ENCODE results near the gene BCAP29.

Gene BCAP29

DNA sequence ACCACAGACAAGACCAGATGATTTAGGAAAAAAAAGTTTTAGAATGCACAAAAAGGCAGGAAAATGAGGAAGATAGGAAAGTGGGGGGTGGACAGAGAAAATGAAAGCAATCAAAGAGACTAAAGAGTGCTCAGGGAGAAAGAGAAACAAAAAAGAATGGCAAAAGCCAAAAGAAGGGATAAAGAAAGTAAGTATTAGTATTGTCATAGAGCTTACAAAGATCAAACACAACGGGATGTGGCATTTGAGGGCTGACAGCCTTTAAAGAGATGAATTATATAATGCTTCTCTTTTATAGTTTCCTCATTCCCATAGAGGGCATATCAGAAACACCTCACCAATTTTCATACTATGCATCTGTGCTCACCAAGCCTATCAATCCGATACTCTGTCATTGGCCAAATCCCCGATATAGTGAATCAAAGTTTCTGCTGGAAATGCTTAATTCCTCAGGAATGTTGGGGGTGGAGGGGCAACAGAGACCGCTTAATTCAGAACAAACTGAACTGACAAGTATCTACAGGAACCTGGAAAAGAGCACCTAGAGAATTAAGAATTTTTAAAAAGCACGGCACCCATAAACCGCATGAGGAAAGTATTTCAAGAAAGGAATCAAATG, 19.0 kb upstream of the BCAP29 start:
- Histone ChIP-seq H3K4me2 (ENCODE audit: low read depth, low read length, poor library complexity, severe bottlenecking) (peak overlapping the region; percentile 33), H3K9ac (ENCODE audit: low read length) (no peak overlapping the region), H3K9me2 (replicated peaks; ENCODE audit: insufficient read depth, low read length) (no peaks in the 10 kb centered on the region), H3K27me3 (ENCODE audit: low read length) (no peaks in the 10 kb centered on the region), H3K27ac (ENCODE audit: low read depth, low read length) (no peak overlapping the region), H2AFZ (ENCODE audit: low read depth, low read length, severe bottlenecking) (no peak overlapping the region), H4K20me1 (ENCODE audit: low read depth, low read length) (no peaks in the 10 kb centered on the region), H3K79me2 (ENCODE audit: insufficient read depth, low read length) (peaks cover 43% of the 10 kb centered on the region), H3K9me3 (ENCODE audit: insufficient read depth, low read length) (no peaks in the 10 kb centered on the region), H3F3A (ENCODE audit: insufficient read depth) (no peaks in the 10 kb centered on the region), H3K4me3 (ENCODE audit: insufficient read depth, low read length, poor library complexity, severe bottlenecking) (no peak overlapping the region), H3K36me3 (ENCODE audit: low read length) (peaks cover 6% of the 10 kb centered on the region; the same call in 1 of the 2 replicates)
- no peak for TF ChIP-seq EZH2phosphoT487 (conservative IDR thresholded peaks at IDR 0.05; ENCODE audit: low read length)
- TF ChIP-seq, protein P1, sequence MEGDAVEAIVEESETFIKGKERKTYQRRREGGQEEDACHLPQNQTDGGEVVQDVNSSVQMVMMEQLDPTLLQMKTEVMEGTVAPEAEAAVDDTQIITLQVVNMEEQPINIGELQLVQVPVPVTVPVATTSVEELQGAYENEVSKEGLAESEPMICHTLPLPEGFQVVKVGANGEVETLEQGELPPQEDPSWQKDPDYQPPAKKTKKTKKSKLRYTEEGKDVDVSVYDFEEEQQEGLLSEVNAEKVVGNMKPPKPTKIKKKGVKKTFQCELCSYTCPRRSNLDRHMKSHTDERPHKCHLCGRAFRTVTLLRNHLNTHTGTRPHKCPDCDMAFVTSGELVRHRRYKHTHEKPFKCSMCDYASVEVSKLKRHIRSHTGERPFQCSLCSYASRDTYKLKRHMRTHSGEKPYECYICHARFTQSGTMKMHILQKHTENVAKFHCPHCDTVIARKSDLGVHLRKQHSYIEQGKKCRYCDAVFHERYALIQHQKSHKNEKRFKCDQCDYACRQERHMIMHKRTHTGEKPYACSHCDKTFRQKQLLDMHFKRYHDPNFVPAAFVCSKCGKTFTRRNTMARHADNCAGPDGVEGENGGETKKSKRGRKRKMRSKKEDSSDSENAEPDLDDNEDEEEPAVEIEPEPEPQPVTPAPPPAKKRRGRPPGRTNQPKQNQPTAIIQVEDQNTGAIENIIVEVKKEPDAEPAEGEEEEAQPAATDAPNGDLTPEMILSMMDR (IDR thresholded peaks at IDR 0.05; ENCODE audit: insufficient read depth, low read length, poor library complexity, severe bottlenecking) = no peak

- Histone ChIP-seq H3K9me2 (replicated peaks; ENCODE audit: insufficient read depth, low read length) (no peaks in the 10 kb centered on the region), H4K20me1 (ENCODE audit: low read depth, low read length) (no peaks in the 10 kb centered on the region), H3K4me2 (ENCODE audit: low read depth, low read length, poor library complexity, severe bottlenecking) (peak overlapping the region; percentile 77), H3K36me3 (ENCODE audit: low read length) (0 out of 2 replicates have a peak, but pooled peaks cover 4% of the 10 kb centered on the region), H3K27me3 (ENCODE audit: low read length) (no peaks in the 10 kb centered on the region), H3F3A (ENCODE audit: insufficient read depth) (no peaks in the 10 kb centered on the region), H3K79me2 (ENCODE audit: insufficient read depth, low read length) (peaks cover 43% of the 10 kb centered on the region), H2AFZ (ENCODE audit: low read depth, low read length, severe bottlenecking) (peak overlapping the region; percentile 76), H3K4me3 (ENCODE audit: insufficient read depth, low read length, poor library complexity, severe bottlenecking) (peak overlapping the region; percentile 78), H3K9me3 (ENCODE audit: insufficient read depth, low read length) (no peaks in the 10 kb centered on the region), H3K9ac (ENCODE audit: low read length) (peak overlapping the region; percentile 81), H3K27ac (ENCODE audit: low read depth, low read length) (no peak overlapping the region)
- TF ChIP-seq, protein P1 (IDR thresholded peaks at IDR 0.05; ENCODE audit: insufficient read depth, low read length, poor library complexity, severe bottlenecking) = no peak
- TF ChIP-seq EZH2phosphoT487 (conservative IDR thresholded peaks at IDR 0.05; ENCODE audit: low read length) = no peak
Observed at GRCh38 chr7:107563081-107563774, 16.8 kb upstream of the BCAP29 start.

- H3K9me2 ChIP-seq (replicated peaks; ENCODE audit: insufficient read depth, low read length) = no peaks in the 10 kb centered on the region
- peak within 1 kb of the TSS; percentile 78 for H2AFZ ChIP-seq (ENCODE audit: low read depth, low read length, severe bottlenecking)
- peak within 1 kb of the TSS; percentile 38 for H3K27ac ChIP-seq (ENCODE audit: low read depth, low read length)
- 0 out of 2 replicates have a peak, but pooled peaks cover 4% of the 10 kb centered on the region for H3K36me3 ChIP-seq (ENCODE audit: low read length)
- H3K9me3 ChIP-seq (ENCODE audit: insufficient read depth, low read length) = no peaks in the 10 kb centered on the region
- no peaks in the 10 kb centered on the region for H3K27me3 ChIP-seq (ENCODE audit: low read length)
- TF ChIP-seq EZH2phosphoT487 (conservative IDR thresholded peaks at IDR 0.05; ENCODE audit: low read length) = no peak
- TF ChIP-seq, protein P1 (IDR thresholded peaks at IDR 0.05; ENCODE audit: insufficient read depth, low read length, poor library complexity, severe bottlenecking) = no peak
- no peaks in the 10 kb centered on the region for H3F3A ChIP-seq (ENCODE audit: insufficient read depth)
- peak within 1 kb of the TSS; percentile 81 for H3K9ac ChIP-seq (ENCODE audit: low read length)
- H3K79me2 ChIP-seq (ENCODE audit: insufficient read depth, low read length) = peaks cover 42% of the 10 kb centered on the region
- H3K4me2 ChIP-seq (ENCODE audit: low read depth, low read length, poor library complexity, severe bottlenecking) = peak within 1 kb of the TSS; percentile 77
- peak within 1 kb of the TSS; percentile 78 for H3K4me3 ChIP-seq (ENCODE audit: insufficient read depth, low read length, poor library complexity, severe bottlenecking)
- H4K20me1 ChIP-seq (ENCODE audit: low read depth, low read length) = no peaks in the 10 kb centered on the region
Observed at GRCh38 chr7:107563775-107564552, 16.1 kb upstream of the BCAP29 start, which contains the start of the genes COG5 and DUS4L. Gene COG5, minus strand, starts transcription at chr7:107563920. Its CDS starts 24 bp downstream, at chr7:107563896. Gene DUS4L, plus strand, starts transcription at chr7:107563971. Its CDS starts 3,100 bp downstream, at chr7:107567071.

All from SU-DHL-6 (cell line).